Measurements from ENCODE around the gene TRIM46. TPM values are rescaled to one million over a fixed set of nuclear protein-coding genes. Genes with fewer than 3 reads are reported as not detected.

The TRIM46 gene
- total and polyA plus RNA-seq, 2 of the 13 experiments (the other 11 are each of a cell fraction or from before 2014, with no cell fraction given), result 0.04 to 0.09 TPM

- no peak for TF ChIP-seq POLR2AphosphoS2 (IDR thresholded peaks at IDR 0.05; ENCODE audit: low read depth, low read length)
- no peak for TF ChIP-seq HDAC1 (CRISPR knock-in tag; IDR thresholded peaks at IDR 0.05)
- TF ChIP-seq ZNF503 (CRISPR knock-in tag; IDR thresholded peaks at IDR 0.05), result no peak
- peak; percentile 75; the same call in 1 of the 2 replicates for TF ChIP-seq PATZ1 (CRISPR knock-in tag; IDR thresholded peaks at IDR 0.05)
- no peak for TF ChIP-seq ZNF263 (CRISPR knock-in tag; IDR thresholded peaks at IDR 0.05)
- TF ChIP-seq ZNF318 (CRISPR knock-in tag; IDR thresholded peaks at IDR 0.05), result peak; percentile 54; the same call in 1 of the 2 replicates
- peak; percentile 33 for TF ChIP-seq ZNF781 (CRISPR knock-in tag; IDR thresholded peaks at IDR 0.05; ENCODE audit: borderline replicate concordance, not compliant biosample characterization)
- TF ChIP-seq ZNF260 (CRISPR knock-in tag; IDR thresholded peaks at IDR 0.05; ENCODE audit: borderline replicate concordance, low read depth), result no peak
- no peak for TF ChIP-seq ISL2 (CRISPR knock-in tag; IDR thresholded peaks at IDR 0.05)
- TF ChIP-seq ARID5B (CRISPR knock-in tag; IDR thresholded peaks at IDR 0.05), result no peak
- peak in 1 of 2 experiments; percentile 95; a peak in 2 of 4 replicates for TF ChIP-seq POLR2A (IDR thresholded peaks at IDR 0.05; ENCODE audit: insufficient read depth in 1 of 2, low read depth in 2 of 2, low read length in 2 of 2)
- no peak; the same call in 1 of the 2 replicates for TF ChIP-seq ZNF784 (CRISPR knock-in tag; IDR thresholded peaks at IDR 0.05; ENCODE audit: borderline replicate concordance)
These were observed 47.0 kb upstream of the TRIM46 start (continued) for GRCh38 chr1:155126556-155127104.
